ENCODE measurements around the gene EXPH5. TPM values are rescaled to one million over a fixed set of nuclear protein-coding genes. Genes with fewer than 3 reads are reported as not detected.

EXPH5 gene
- total RNA-seq, 4 donors from 2014 or later, result 19.8 to 73.8 (median 33.2) TPM

DNA sequence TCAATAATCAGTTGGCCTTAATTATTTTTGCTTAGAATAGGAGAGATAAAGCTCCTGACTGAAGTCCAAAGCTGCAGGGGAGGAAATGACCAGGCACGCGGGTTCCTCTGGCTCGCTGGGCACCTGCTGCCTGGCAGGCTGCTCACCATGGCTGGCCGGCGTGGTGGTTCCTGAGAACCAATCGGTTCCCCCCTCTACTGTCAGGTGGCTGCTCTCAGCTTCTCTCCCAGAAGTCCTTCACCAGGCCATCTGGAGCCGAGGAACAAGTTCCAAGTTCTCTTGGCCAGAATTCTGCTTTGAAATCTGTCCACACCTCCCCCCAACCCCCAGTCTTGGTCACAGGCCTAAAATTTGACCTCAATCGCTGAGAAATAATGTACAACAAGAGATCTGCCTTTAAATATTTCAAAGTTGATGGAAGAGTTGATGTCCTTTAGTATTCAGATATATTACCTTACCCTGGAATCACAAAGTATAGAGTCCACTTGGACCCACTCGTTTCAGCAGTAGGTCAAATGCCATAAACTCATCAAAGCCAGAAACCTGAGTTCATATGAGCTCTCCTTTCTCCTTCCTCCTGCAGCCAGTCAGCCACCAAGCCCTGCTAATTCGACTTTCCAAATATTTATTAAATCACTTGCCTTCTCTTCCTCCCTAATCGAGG, 25.2 kb downstream of the EXPH5 start:
- in situ Hi-C loops (cut with MboI; ENCODE audit: low pct_ligation_motif_present in 1 of 4, low pct_unique_long_range_greater_than_20kb in 1 of 4, low sequenced_read_pairs in 3 of 4), result no loop called here
- TF ChIP-seq POLR2AphosphoS5 (IDR thresholded peaks at IDR 0.05), result no peak
- TF ChIP-seq EP300 (IDR thresholded peaks at IDR 0.05; ENCODE audit: low read depth), result no peak
- TF ChIP-seq POLR2A (IDR thresholded peaks at IDR 0.05), result no peak
- TF ChIP-seq, protein P1, sequence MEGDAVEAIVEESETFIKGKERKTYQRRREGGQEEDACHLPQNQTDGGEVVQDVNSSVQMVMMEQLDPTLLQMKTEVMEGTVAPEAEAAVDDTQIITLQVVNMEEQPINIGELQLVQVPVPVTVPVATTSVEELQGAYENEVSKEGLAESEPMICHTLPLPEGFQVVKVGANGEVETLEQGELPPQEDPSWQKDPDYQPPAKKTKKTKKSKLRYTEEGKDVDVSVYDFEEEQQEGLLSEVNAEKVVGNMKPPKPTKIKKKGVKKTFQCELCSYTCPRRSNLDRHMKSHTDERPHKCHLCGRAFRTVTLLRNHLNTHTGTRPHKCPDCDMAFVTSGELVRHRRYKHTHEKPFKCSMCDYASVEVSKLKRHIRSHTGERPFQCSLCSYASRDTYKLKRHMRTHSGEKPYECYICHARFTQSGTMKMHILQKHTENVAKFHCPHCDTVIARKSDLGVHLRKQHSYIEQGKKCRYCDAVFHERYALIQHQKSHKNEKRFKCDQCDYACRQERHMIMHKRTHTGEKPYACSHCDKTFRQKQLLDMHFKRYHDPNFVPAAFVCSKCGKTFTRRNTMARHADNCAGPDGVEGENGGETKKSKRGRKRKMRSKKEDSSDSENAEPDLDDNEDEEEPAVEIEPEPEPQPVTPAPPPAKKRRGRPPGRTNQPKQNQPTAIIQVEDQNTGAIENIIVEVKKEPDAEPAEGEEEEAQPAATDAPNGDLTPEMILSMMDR (IDR thresholded peaks at IDR 0.05), result no peak
- Histone ChIP-seq H3K4me3 (no peak overlapping the region), H3K27ac (no peak overlapping the region), H3K36me3 (no peaks in the 10 kb centered on the region), H3K27me3 (no peaks in the 10 kb centered on the region), H3K9me3 (no peaks in the 10 kb centered on the region), H3K4me1 (peaks cover 0 to 19% (median 8%) of the 10 kb centered on the region in 4 donors)
- intact Hi-C loops (cut with DNase I; ENCODE audit: low total_unique reads), result no loop called here
- DNase-seq, result no peak
- 69 to 85% methylated on average over 2 to 11 of the region's 11 CpGs for WGBS, 2 donors (ENCODE audit: low coverage in 1 of 2)

DNA sequence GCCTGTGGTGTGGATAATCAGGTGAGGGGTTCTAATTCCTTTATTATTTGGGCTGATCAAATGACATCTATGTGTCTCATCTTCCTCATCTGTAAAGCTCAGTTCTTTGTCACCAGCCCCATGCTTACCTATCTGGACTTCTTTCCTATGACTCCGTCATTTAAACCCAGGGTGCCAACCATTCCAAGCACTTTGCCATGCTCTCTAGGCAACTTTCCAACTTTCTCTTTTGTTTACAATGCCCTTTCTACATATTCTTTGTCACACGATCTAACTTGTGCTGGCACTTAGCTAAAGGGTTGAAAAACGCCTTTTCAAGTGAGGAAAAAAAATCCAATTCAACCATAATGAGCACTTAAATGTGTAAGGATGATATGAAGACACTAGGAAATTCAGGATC, 27.9 kb downstream of the EXPH5 start:
- TF ChIP-seq POLR2A (IDR thresholded peaks at IDR 0.05) (no peak), POLR2AphosphoS5 (IDR thresholded peaks at IDR 0.05) (no peak)
- Histone ChIP-seq H3K27ac (no peak overlapping the region), H3K36me3 (no peaks in the 10 kb centered on the region), H3K4me3 (no peak overlapping the region), H3K9me3 (no peaks in the 10 kb centered on the region), H3K27me3 (no peaks in the 10 kb centered on the region), H3K4me1 (peaks cover 0 to 10% (median 3%) of the 10 kb centered on the region in 4 donors)
- intact Hi-C loops (cut with DNase I; ENCODE audit: low total_unique reads) (no loop called here), in situ Hi-C loops (cut with MboI; ENCODE audit: low pct_ligation_motif_present in 1 of 4, low pct_unique_long_range_greater_than_20kb in 1 of 4, low sequenced_read_pairs in 3 of 4) (no loop called here)
- no peak for DNase-seq
- 36 to 37% methylated on average over 3 of the region's 3 CpGs for WGBS, 2 donors (ENCODE audit: low coverage in 1 of 2)

DNA sequence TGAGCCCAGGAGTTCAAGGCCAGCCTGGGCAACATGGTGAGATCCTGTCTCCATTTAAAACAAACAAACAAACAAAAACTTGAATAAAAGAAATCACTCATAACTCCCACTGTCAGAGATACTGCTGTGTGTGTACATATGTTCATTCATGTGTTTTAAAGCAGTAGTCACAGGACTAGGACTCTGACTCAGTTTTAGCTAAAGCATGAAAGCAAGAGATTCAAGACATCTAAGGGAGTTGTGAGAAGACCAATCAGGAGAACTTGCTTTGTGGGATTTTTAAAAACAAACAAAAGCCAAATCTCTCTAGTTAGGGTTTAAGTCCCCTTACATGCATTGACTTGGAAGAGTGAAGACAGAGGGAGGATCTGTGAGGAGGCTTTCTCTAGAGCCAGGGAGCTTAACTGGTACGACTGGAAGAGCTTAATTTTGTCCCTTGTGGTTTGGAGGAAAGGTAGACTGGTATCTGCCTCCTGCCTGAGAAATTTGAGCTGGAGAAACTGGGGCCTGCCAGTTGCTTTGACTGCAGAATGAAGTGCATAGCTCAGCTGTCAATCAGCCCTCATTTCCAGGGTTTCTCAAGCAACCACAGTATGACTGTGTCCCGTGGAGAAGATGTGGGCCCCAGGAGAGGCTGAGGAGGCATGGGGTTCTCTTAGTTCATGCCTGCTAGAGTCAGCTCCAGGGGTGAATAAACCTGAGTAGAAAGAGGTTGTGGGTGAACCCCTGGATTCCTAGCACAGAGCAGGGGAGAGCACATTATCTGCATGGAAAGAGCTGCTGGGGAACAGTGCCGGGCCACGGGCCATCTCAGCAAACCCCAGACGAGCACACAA, 30.6 kb downstream of the EXPH5 start:
- no peak for TF ChIP-seq EP300 (IDR thresholded peaks at IDR 0.05; ENCODE audit: low read depth)
- TF ChIP-seq, protein P1 (IDR thresholded peaks at IDR 0.05), result no peak
- no peak for TF ChIP-seq POLR2A (IDR thresholded peaks at IDR 0.05)
- no peak for TF ChIP-seq POLR2AphosphoS5 (IDR thresholded peaks at IDR 0.05)
- Histone ChIP-seq H3K36me3 (no peaks in the 10 kb centered on the region), H3K4me1 (no peaks in the 10 kb centered on the region), H3K27me3 (no peaks in the 10 kb centered on the region), H3K4me3 (no peak overlapping the region), H3K27ac (no peak overlapping the region), H3K9me3 (no peaks in the 10 kb centered on the region)
- 78 to 91% methylated on average over 5 of the region's 5 CpGs for WGBS, 2 donors (ENCODE audit: low coverage in 1 of 2)
- DNase-seq, result no peak
- intact Hi-C loops (cut with DNase I; ENCODE audit: low total_unique reads), result no loop called here
- in situ Hi-C loops (cut with MboI; ENCODE audit: low pct_ligation_motif_present in 1 of 4, low pct_unique_long_range_greater_than_20kb in 1 of 4, low sequenced_read_pairs in 3 of 4), result no loop called here

DNA sequence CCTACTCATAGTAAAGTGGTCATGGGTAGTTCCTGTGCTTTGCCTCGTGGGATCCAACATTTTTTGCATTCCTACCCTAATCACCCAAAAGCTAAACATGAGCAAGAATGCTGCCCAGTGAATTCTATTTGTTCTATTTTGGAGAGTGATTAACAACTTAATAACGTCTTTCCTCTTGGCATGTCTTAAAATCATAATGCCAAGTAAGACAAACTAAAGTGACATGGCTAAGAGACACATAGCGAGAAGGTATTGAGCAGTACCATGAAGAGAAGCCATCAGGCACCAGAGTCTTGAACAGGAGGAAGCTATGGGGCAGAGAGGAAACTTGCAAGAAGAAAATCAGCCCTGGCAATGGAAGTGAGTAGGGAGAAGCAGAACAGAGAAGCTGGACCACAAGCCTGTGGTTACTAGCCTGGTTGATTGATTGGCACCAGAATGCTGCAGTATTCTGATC, 32.0 kb downstream of the EXPH5 start:
- no peak for DNase-seq
- H3K27ac ChIP-seq, result no peak overlapping the region
- in situ Hi-C loops (cut with MboI; ENCODE audit: low pct_ligation_motif_present in 1 of 4, low pct_unique_long_range_greater_than_20kb in 1 of 4, low sequenced_read_pairs in 3 of 4), result no loop called here

More for the DNA sequence above, 32.0 kb downstream of the EXPH5 start:
- TF ChIP-seq POLR2A (IDR thresholded peaks at IDR 0.05) (no peak), EP300 (IDR thresholded peaks at IDR 0.05; ENCODE audit: low read depth) (no peak), POLR2AphosphoS5 (IDR thresholded peaks at IDR 0.05) (no peak)
- TF ChIP-seq, protein P1 (IDR thresholded peaks at IDR 0.05), result no peak
- H3K36me3 ChIP-seq, result no peaks in the 10 kb centered on the region
- no peak overlapping the region for H3K4me3 ChIP-seq
- no peaks in the 10 kb centered on the region for H3K4me1 ChIP-seq
- intact Hi-C loops (cut with DNase I; ENCODE audit: low total_unique reads), result no loop called here
- no peaks in the 10 kb centered on the region for H3K27me3 ChIP-seq
- 51 to 58% methylated on average over 3 of the region's 3 CpGs for WGBS, 2 donors (ENCODE audit: low coverage in 1 of 2)
- no peaks in the 10 kb centered on the region for H3K9me3 ChIP-seq

Measured in transverse colon (tissue), 4 donors.